ENCODE results near the gene ZKSCAN8. TPM values are rescaled to one million over a fixed set of nuclear protein-coding genes. Genes with fewer than 3 reads are reported as not detected.

Gene ZKSCAN8
- total and polyA plus RNA-seq, 7 donors, result 1.6 to 12.5 (median 7.7) TPM

DNA sequence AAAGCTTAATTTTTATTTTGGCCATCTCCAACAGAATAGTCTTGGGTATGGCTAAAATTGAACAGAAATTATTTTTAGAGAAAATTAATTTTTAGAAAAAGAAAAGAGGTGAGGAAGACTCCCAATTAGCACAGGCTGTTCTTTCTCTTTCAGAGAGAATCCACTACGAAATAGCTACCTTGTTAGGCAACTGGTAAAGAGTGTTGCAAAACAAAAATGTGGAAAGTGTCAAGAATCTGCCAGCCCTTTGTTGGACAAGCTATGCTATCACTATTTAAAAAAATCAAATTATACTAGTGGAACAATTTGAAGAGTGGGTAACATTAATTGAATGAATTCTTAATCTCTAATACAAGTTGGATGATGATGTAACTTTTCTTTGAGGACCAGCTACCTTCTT, 64.2 kb downstream of the ZKSCAN8 start:
- WGBS, 3 donors, result 47 to 79% (median 73%) methylated on average over 1 of the region's 1 CpG
- no peak for DNase-seq
- Histone ChIP-seq H3K27me3 (ENCODE audit: insufficient read depth in 3 of 3, low read length in 2 of 3) (peaks cover 11 to 77% (median 21%) of the 10 kb centered on the region in 3 donors), H3K4me1 (no peaks in the 10 kb centered on the region), H3K4me3 (no peak overlapping the region), H3K27ac (no peak overlapping the region), H3K9me3 (no peaks in the 10 kb centered on the region), H3K36me3 (ENCODE audit: insufficient read depth in 1 of 2, low read depth in 1 of 2) (no peaks in the 10 kb centered on the region)
- no peak for ATAC-seq
- no peak for TF ChIP-seq CTCF (IDR thresholded peaks at IDR 0.05)
- intact Hi-C loops (cut with DNase I), result no loop called here

DNA sequence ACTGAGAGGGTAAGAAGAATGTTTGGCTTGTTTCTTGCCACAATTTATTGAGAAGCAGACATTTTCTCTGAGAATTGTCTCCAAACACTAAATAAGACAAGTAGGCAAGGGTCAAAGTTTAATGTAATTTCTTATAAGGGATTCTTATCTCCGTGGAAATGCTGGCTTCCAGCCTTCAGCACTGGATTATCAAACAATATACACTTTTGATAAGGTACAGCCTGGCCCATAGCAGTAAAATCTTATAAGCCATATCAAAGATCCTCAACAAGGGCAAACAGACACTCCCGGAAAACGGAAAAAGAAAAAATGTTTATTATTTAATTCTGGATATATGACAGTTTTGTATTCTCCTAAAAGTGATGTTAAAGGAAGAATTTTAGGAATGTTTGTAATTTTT, 64.8 kb downstream of the ZKSCAN8 start:
- Histone ChIP-seq H3K27ac (no peak overlapping the region), H3K4me1 (no peaks in the 10 kb centered on the region), H3K9me3 (no peaks in the 10 kb centered on the region), H3K27me3 (ENCODE audit: insufficient read depth in 3 of 3, low read length in 2 of 3) (peaks cover 11 to 83% (median 23%) of the 10 kb centered on the region in 3 donors), H3K4me3 (no peak overlapping the region), H3K36me3 (ENCODE audit: insufficient read depth in 1 of 2, low read depth in 1 of 2) (no peaks in the 10 kb centered on the region)
- ATAC-seq (no peak), DNase-seq (no peak)
- no peak for TF ChIP-seq CTCF (IDR thresholded peaks at IDR 0.05)
- 40 to 52% (median 46%) methylated on average over 3 of the region's 3 CpGs for WGBS, 3 donors
- intact Hi-C loops (cut with DNase I), result no loop called here

DNA sequence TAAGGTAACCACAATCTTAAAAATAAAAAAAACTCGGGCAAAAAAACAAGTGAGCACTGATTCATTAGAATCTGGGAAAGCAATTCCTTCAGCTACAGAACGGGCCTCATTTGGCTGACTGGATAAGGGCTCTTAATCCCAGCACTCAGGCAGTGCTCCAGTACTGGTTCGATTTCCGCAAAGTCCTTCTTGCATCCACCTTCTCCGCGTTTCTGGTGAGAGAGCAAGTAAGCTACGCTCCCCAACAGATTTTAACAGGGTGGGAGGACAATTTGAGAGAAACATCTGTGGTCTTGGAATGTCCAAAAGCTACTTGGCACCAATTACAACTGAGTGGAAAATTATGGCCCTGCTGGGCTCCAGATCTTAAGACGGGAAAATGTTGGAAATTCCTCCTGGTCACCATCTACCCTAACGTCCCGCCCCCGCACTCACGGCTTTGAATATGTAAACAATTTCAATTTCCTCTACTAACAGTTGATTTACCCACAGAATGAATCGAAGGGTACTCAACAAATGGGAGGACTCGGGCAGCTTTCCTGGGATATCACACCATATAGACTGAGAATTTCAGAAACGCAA, 65.3 kb downstream of the ZKSCAN8 start:
- Histone ChIP-seq H3K27ac (no peak overlapping the region), H3K4me1 (no peaks in the 10 kb centered on the region), H3K27me3 (ENCODE audit: insufficient read depth in 3 of 3, low read length in 2 of 3) (peaks cover 15 to 88% (median 27%) of the 10 kb centered on the region in 3 donors), H3K9me3 (no peaks in the 10 kb centered on the region), H3K36me3 (ENCODE audit: insufficient read depth in 1 of 2, low read depth in 1 of 2) (no peaks in the 10 kb centered on the region), H3K4me3 (peak overlapping the region; percentile 43)
- ATAC-seq (no peak), DNase-seq (no peak)
- intact Hi-C loops (cut with DNase I), result no loop called here
- TF ChIP-seq CTCF (IDR thresholded peaks at IDR 0.05), result no peak
- WGBS, 3 donors, result 9 to 13% (median 12%) methylated on average over 15 of the region's 15 CpGs

GRCh38 chr6:28207510-28208110, 65.9 kb downstream of the ZKSCAN8 start:
- no peak for DNase-seq
- no peaks in the 10 kb centered on the region for H3K9me3 ChIP-seq
- no peak for TF ChIP-seq CTCF (IDR thresholded peaks at IDR 0.05)
- peak overlapping the region; percentile 43 for H3K4me3 ChIP-seq
- H3K27me3 ChIP-seq (ENCODE audit: insufficient read depth in 3 of 3, low read length in 2 of 3), result peaks cover 15 to 91% (median 29%) of the 10 kb centered on the region in 3 donors
- H3K4me1 ChIP-seq, result no peaks in the 10 kb centered on the region
- 2 to 5% (median 4%) methylated on average over 35 of the region's 35 CpGs for WGBS, 3 donors
- H3K27ac ChIP-seq, result no peak overlapping the region
- ATAC-seq, result no peak
- H3K36me3 ChIP-seq (ENCODE audit: insufficient read depth in 1 of 2, low read depth in 1 of 2), result no peaks in the 10 kb centered on the region
- intact Hi-C loops (cut with DNase I), result no loop called here
